Liver (tissue), 3 donors: ENCODE measurements around the gene ACOT11.

Experiments
- CTCF ChIP-seq: fragments of 150-350 bp; IDR thresholded peaks from 2 replicates; pipeline ENCODE4 v1.5.1; 2017; ENCODE audit warnings: improper control_type of control experiment, low read depth, low read length; ENCODE audit not compliant: missing input control
- GABPA ChIP-seq, 2 donors: IDR thresholded peaks in 1 of 2; conservative IDR thresholded peaks in 1 of 2; 2 replicates each; pipeline ENCODE4 v1.6.1; 2016; ENCODE audit warnings: antibody characterized with exemption in 2 of 2, mild to moderate bottlenecking in 1 of 2, moderate library complexity in 1 of 2
- MAX ChIP-seq: IDR thresholded peaks from 2 replicates; pipeline ENCODE4 v1.6.1; 2016; ENCODE audit warnings: antibody characterized with exemption
- RAD21 ChIP-seq, 2 donors: IDR thresholded peaks; 2 replicates each; pipeline ENCODE4 v1.6.1; 2016; ENCODE audit warnings: antibody characterized with exemption in 2 of 2, mild to moderate bottlenecking in 2 of 2
- REST ChIP-seq: IDR thresholded peaks from 2 replicates; pipeline ENCODE4 v1.6.1; 2016; ENCODE audit warnings: antibody characterized with exemption, mild to moderate bottlenecking
- TAF1 ChIP-seq: conservative IDR thresholded peaks from 2 replicates; pipeline ENCODE4 v1.6.1; 2016; ENCODE audit warnings: antibody characterized with exemption, mild to moderate bottlenecking
- ZBTB33 ChIP-seq: IDR thresholded peaks from 2 replicates; pipeline ENCODE4 v1.6.1; 2016; ENCODE audit warnings: antibody characterized with exemption
- donor health status: healthy.
- donor health status: healthy.

GRCh38 chr1:54624466-54625464 lies 76.7 kb downstream of the ACOT11 start:
- no peak for TF ChIP-seq RAD21 (IDR thresholded peaks at IDR 0.05)
- TF ChIP-seq GABPA (IDR thresholded peaks at IDR 0.05 in 1 of 2, conservative IDR thresholded peaks at IDR 0.05 in 1 of 2) = no peak
- no peak for TF ChIP-seq CTCF
- TF ChIP-seq MAX = no peak
- TF ChIP-seq TAF1 = no peak
- no peak for TF ChIP-seq ZBTB33
- no peak for TF ChIP-seq REST
